Measurements from ENCODE around the gene PHF3.
"Not testable (repeated sequence)": the region's sequence is repeated elsewhere in the genome, so short reads cannot be mapped to it uniquely, and the experiment has no call there.

The PHF3 gene

DNA sequence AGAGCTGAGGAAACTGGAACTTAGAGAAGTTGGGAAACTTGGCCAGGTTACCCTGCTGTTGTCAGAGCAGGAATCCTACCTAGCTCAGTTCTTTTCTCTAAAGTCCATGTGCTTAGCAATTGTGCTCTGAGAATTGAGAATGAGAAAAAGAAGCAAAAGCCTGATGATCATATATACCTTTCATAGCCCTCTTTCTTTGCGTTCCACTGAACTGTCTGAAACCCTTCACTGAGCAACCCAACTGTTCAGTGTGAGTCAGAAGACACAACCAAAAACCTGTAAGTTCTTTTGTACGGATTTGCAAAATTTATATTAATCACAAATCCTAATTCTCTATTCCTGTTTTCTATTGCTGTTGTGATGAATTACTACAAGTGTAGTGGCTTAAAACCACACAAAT lies 80.6 kb downstream of the PHF3 start:
- no peak for DNase-seq

DNA sequence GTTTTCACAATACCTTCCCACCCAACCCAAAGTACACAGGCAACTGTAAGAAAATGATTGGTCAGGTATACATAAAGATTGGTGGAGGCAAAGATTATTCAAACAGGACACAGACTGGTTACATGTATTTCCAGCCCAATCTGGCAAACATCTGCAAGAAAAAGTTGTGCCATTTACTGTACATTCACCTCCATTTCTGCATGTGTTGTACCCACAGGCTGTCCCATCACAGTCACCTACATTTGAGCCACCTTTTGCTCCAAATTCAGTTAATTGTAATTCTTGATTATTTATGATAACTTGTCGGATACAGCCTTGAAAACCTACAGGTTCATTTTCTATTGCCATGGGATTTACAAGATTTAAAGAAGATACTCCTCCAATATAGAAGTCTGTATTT lies 85.6 kb downstream of the PHF3 start:
- DNase-seq: no peak

DNA sequence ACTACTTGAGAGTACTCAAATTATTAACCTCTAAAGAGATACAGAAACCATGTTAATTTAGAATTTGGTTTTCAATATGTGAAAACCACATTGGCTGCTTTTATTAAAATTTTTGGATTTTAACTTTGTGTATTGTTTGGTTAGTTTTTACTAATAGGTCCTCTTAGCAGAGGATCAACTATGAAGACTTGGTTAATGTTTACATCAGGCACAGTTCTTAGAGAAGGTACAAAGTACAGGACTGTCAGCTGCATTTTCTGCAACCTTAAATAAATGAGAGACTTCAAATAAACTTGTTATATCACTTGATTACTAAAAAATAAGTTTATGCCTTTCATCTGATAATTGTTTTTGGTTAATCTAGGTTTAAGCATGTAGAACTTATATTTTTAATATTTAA lies 89.1 kb downstream of the PHF3 start:
- DNase-seq: no peak

DNA sequence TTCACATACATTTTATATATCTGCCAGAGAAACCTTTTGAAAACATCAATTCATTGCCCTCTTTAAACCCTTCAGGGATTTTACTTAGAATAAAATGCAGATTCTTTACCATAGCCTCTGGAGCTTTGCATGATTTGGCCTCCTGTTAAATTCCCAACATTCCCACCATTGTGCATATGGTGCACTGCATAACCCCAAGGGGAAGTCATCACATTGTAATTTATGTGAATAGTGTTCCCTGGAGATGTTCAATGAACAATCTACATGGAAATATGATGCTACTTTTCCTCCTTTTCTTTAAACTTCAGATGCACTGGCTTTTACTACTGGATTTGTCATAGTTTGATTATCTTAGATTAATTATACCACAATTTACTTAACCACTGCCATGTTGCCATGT lies 94.7 kb downstream of the PHF3 start:
- DNase-seq: no peak

DNA sequence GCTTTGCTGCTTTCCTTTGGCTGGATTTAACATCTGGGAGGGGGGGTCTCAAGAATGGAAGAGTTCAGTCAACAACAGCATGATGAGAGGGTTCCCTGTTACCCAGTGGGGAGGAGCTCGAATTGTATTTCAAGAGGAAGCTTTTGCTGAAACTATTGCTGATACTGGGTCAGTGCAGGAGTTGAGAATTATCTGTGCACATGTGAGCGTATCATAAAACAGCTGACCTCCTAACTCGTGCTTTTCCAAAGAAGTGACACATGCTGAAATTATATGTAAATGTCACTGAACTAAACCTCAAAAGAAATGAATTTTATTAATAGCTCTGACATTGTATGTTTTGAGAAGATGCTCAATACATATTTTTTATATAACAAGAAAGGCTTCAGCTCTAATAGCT lies 96.3 kb downstream of the PHF3 start:
- no peak for DNase-seq

DNA sequence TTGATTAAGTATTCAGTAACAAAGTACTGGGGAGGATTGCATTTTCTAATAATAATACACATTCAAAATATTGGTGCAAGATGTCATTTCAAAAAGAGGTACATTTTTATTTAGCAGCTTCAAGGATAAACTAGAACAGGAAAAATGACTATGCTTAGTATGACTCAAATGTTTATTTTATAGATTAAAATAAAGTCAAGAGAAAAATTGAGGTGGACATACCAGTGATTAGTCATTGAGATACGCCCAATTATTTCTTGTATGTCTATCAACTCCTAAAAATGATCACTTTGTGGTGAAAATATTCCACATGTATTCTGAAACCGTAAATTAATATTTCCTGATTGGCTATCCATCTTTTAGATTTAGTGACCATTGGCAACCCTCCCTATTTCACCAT lies 96.7 kb downstream of the PHF3 start:
- no peak for DNase-seq

DNA sequence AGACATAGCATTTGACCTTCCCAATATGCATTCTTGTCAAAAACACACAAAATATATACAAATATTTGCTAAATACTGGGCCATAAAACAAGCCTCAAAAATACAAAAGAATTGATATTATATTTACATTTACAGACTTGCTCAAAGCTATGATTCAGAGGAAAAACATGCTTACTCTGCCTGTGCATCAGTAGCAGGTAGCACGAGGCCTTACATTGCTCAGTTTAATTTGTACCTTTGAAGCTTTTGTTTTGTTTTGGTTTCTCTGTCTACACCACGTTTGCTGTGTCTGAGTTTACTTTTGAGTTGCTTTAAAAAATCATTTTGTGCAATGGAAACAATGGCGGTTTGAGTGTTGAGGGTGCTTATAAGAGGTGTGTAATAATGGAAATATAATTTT lies 99.3 kb downstream of the PHF3 start:
- no peak for DNase-seq

DNA sequence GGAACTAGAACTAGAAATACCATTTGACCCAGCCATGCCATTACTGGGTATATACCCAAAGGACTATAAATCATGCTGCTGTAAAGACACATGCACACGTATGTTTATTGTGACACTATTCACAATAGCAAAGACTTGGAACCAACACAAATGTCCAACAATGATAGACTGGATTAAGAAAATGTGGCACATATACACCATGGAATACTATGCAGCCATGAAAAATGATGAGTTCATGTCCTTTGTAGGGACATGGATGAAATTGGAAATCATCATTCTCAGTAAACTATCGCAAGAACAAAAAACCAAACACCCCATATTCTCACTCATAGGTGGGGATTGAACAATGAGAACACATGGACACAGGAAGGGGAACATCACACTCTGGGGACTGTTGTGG lies 102.6 kb downstream of the PHF3 start:
- not testable (repeated sequence) for DNase-seq

DNA sequence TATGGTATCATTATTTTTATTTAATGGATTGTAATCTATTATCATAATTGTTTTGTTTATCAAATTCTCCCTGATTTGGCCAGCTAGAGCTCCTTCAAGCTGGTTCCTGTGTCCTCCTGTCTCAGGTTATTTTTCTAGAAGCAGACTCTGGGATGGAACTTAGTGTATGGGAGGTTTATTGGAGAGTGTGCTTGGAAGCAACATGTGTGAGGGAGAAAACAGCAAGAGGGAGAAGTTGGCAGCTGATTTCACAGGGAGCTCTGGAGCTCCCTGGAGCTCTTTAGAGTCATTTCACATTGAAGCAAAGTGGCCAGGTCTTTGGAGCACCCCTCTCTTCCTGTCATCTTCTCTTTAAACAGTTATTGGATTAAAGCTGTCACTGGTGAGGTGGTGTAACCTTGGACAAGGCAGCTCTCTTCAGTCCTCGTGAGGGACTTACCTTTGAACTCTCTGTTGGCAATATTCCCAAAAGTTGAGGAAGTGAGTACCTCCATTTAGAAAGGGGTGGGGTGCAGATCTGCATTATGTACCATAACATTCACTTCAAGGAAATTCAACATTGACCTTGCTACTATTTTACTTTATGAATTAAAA lies 103.6 kb downstream of the PHF3 start:
- DNase-seq: no peak

DNA sequence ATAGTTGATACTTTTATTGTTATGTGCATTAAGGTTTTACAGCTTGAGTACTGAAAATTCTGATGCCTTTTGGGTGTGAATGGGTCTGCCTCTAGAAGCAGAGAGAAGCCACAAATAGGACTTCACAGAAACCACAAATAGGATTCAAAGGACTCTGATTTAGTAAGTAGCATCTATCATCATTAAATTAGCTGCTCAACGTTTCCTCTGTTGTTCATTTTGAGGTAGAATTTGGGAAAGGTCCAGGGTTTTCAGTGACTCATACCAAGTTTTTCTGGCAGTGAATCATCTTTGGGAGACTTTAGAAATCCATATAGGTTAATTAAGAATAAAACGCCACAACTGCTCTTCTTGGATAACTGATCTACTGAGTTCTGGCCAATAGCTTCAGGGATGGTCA lies 105.1 kb downstream of the PHF3 start:
- DNase-seq: no peak

DNA sequence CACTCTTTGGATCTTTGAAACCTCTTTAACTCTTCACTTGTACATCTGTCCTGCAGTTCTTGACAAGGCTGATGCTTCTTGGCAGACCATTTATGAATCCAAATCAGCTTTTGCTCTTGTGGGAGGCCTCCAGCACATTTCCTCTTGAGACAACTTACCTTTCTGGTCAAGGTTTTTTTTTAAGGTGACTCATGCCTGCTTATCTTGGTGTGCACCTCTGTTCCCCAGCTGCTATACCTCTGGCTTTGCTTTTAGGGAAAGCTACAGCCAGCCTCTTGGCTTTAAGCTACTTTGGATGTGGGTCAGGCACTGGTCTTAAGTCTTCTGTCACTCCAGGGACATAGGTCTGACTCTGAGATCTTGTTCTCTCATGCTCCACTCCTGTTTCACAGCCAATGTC lies 106.5 kb downstream of the PHF3 start:
- no peak for DNase-seq

DNA sequence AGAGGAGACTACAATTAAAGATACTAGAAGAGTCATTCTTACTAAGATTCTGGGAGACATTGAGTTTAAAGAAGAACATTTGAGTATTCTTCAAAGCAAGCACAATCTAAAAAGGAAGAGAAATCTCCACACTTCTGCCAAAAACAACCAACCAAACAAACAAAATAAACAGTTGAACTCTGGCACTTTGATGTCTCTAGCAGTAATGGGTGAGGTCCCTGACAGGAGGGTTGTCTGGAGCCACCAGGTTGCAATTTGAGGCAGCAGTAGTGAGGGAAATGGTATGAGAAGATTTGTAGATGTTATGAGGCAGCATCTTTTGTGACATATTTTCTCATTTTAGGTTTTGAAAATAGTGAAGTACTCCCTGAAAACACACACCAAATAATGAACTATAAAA lies 108.1 kb downstream of the PHF3 start:
- no peak for DNase-seq

DNA sequence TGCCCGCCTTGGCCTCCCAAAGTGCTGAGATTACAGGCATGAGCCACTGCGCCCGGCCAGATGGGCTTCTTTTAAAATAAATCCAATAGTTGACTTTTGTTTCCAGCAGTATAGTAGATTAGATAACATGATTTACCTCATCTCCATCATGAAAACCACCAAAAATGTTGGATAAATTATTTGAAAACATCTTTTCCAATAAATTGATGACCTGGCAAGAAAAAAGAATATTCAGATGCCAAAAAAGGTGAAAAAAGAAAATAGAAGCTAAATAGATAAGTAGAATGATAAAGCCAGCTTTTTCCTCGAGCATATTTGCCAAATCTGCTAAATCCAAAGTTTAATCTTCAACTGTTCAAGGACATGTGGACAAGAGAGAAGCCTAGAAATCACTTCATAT lies 109.2 kb downstream of the PHF3 start:
- DNase-seq: no peak

DNA sequence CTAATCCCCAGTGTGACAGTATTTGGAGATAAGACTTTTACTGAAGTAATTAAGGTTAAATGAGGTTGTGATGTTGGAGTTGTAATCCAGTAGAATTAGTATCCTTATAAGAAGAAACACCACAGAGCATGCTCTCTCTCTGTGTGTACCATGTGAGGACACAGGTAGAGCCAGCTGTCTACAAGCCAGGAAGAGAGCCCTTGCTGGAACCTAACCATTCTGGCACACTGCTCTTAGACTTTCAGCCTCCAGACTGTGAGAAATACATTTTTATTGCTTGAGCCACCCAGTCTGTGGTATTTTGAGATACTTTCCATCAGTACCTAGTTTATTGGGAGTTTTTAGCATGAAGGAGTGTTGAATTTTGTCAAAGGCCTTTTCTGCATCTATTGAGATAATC lies 110.2 kb downstream of the PHF3 start:
- DNase-seq: no peak

DNA sequence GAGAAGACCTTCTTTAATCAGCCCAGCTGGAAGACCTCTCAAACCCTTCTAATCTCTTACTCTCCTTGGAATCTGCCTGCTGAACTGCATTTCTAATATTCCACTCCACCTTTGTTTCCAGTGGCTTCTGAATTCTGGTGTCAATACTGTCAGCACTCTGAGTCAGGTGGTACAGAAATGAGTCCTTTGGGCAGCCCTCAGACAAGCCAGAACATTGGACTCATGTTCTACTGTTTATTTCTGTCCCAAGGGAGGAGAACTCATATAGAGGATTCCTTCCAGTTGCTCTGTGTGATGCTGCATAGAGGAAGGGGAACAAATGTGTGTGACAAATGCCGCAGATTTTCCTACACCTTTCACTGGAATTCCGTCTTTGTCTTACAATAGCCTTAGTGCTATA lies 114.8 kb downstream of the PHF3 start:
- DNase-seq: no peak

DNA sequence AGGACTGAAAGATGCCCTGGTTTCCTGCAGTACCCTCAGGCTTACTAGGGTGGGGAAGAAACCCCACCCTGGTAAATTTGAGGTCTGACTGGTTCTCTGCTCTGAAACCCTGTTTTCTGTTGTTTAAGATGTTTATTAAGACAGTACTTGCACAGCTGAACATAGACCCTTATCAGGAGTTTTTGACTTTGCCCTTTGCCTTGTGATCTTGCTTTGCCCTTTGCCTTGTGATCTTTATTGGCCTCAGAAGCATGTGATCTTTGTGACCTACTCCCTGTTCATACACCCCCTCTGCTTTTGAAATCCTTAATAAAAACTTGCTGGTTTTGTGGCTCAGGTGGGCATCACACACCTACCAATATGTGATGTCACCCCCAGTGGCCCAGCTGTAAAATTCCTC lies 121.7 kb downstream of the PHF3 start:
- not testable (repeated sequence) for DNase-seq

DNA sequence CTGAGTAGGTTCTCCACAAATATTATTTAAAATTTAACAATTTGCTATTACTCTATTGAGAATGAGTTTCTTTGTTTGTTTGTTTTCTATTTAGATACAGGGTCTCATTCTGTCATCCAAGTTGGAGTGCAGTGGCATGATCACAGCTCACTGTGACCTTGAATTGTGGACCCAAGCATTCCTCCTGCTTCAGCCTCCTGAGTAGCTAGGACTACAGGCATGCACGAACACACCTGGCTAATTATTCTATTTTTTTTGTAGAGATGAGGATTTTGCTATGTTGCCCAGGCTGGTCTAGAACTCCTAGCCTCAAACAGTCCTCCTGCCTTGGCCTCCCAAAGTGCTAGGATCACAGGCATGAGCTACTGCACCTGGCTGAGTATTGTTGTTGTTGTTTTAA lies 122.2 kb downstream of the PHF3 start:
- DNase-seq: no peak

DNA sequence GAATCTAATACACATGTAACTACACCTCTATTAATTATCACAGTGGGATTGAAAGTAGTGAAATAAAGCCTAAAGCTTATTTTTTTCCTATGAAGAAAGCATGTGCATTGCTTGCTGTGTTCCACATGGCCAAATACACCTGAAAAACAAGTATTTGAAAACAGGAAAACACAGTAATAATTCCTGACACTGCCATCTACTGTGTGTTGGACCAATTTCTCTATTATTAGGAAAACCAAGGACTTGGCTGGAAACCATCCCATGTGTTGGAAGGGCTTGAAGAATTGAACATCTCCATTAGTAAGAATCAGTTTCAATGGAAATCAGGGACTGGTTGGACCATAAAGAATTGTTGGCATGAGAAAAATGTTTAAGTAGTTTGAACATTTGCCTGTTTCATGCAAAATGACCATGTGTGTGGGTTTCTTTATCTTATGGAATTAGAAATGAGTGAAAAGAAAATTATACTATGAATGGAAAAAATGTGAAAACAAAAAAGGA lies 124.1 kb downstream of the PHF3 start:
- DNase-seq: no peak

DNA sequence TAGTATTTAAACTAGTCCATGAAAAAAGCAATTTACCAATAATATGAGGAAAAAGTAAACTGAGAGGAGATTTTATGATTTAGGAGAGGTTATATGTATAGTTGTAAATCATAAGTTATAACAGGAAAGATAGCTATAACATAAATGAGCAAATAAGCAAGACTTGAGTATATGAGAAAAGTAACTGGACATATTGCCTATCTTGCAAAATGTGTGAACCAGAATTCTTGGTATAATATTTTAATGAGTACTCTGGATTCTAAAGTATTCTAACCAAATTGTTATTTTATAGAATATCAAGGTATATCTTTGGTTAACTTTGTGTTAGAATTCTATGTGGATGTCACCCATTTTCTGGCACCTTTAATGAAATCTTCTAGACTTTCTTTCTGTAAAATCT lies 124.6 kb downstream of the PHF3 start:
- DNase-seq: no peak

DNA sequence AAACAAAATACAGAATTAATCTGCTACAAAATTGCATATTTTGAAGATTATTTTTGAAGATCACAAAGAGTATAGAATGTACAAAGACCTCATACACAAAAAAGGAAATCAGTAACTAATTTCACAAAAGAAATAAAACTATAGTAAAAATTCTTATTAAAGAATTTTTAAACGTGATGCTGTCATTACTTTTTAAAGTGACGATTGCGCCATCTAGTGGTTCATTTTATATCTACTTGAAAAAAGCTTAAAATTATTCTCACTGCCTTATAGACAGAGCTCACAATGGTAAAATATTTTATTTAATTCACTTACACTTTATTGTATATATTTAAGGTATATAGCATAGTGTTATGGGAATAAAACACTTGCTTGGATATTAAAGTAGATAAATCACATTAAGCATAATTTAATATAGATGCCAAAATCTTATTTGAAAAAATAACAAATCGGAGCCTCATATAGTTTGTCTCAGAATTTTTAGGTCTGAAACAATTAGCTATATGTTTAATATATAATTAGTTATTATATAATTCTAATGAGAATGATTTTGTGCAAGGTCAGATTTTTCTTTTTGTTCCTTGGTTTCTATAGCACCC lies 128.8 kb downstream of the PHF3 start:
- DNase-seq: peak in 1 of 2 donors; percentile 62
